ENCODE results near the gene NUP98. TPM values are rescaled to one million over a fixed set of nuclear protein-coding genes. Genes with fewer than 3 reads are reported as not detected.

The NUP98 gene
- polyA plus RNA-seq, 3 donors: 19.6 to 76.2 (median 28.5) TPM

- Histone ChIP-seq H3K36me3 (replicated peaks in 1 of 2; ENCODE audit: control insufficient read depth in 1 of 2, insufficient read depth in 2 of 2, low read length in 2 of 2) (peaks cover 92 to 100% of the 10 kb centered on the region in 2 donors), H3K27ac (ENCODE audit: low read depth in 1 of 2, low read length in 2 of 2) (peak overlapping the region in 1 of 2 donors; percentile 58), H3K4me2 (replicated peaks; ENCODE audit: extremely low read depth, low read length, poor library complexity, severe bottlenecking) (no peak overlapping the region), H3K27me3 (ENCODE audit: control insufficient read depth in 2 of 2, insufficient read depth in 2 of 2, low read length in 2 of 2) (no peaks in the 10 kb centered on the region), H2AFZ (ENCODE audit: insufficient read depth, low read depth, low read length, poor library complexity, severe bottlenecking) (no peak overlapping the region), H3K4me1 (ENCODE audit: control insufficient read depth in 1 of 2, insufficient read depth in 2 of 2, low read length in 2 of 2) (no peaks in the 10 kb centered on the region), H3K4me3 (replicated peaks in 1 of 3; ENCODE audit: low read depth in 2 of 3, low read length in 3 of 3) (no peak overlapping the region), H3K9ac (ENCODE audit: insufficient read depth, low read length, poor library complexity, severe bottlenecking) (no peak overlapping the region), H4K20me1 (ENCODE audit: insufficient read depth, low read length) (peaks cover 5% of the 10 kb centered on the region), H3K79me2 (ENCODE audit: insufficient read depth, low read length) (peaks cover 21% of the 10 kb centered on the region), H3K9me3 (replicated peaks in 1 of 2; ENCODE audit: control insufficient read depth in 1 of 2, insufficient read depth in 1 of 2, low read length in 2 of 2) (no peaks in the 10 kb centered on the region)
- Mint-ChIP-seq H3K4me1 (peaks cover 3% of the 10 kb centered on the region), H3K27me3 (ENCODE audit: low read depth in 3 of 3) (no peaks in the 10 kb centered on the region), H3K36me3 (peaks cover 82 to 99% of the 10 kb centered on the region in 2 donors), H3K27ac (peak overlapping the region in 1 of 7 donors; percentile 57), H3K4me3 (no peak overlapping the region), H3K9me3 (no peaks in the 10 kb centered on the region)
- TF ChIP-seq CTCF (IDR thresholded peaks at IDR 0.05): no peak
- WGBS (ENCODE audit: insufficient coverage): no CpG with 5 or more reads among the region's 8 CpGs
- DNase-seq: no peak
- intact Hi-C loops (cut with micrococcal nuclease): no loop called here
Observed at GRCh38 chr11:3732671-3733436, 64.5 kb downstream of the NUP98 start.

GRCh38 chr11:3723014-3723708 lies 74.2 kb downstream of the NUP98 start:
- Histone ChIP-seq H3K27me3 (ENCODE audit: control insufficient read depth in 2 of 2, insufficient read depth in 2 of 2, low read length in 2 of 2) (no peaks in the 10 kb centered on the region), H3K4me2 (replicated peaks; ENCODE audit: extremely low read depth, low read length, poor library complexity, severe bottlenecking) (no peak overlapping the region), H3K27ac (ENCODE audit: low read depth in 1 of 2, low read length in 2 of 2) (peak overlapping the region; percentile 82 to 83), H3K4me3 (replicated peaks in 1 of 3; ENCODE audit: low read depth in 2 of 3, low read length in 3 of 3) (no peak overlapping the region), H3K79me2 (ENCODE audit: insufficient read depth, low read length) (peaks cover 8% of the 10 kb centered on the region), H3K36me3 (replicated peaks in 1 of 2; ENCODE audit: control insufficient read depth in 1 of 2, insufficient read depth in 2 of 2, low read length in 2 of 2) (peaks cover 72 to 89% of the 10 kb centered on the region in 2 donors), H4K20me1 (ENCODE audit: insufficient read depth, low read length) (peaks cover 5% of the 10 kb centered on the region), H3K4me1 (ENCODE audit: control insufficient read depth in 1 of 2, insufficient read depth in 2 of 2, low read length in 2 of 2) (peaks cover 15 to 21% of the 10 kb centered on the region in 2 donors), H3K9ac (ENCODE audit: insufficient read depth, low read length, poor library complexity, severe bottlenecking) (no peak overlapping the region), H3K9me3 (replicated peaks in 1 of 2; ENCODE audit: control insufficient read depth in 1 of 2, insufficient read depth in 1 of 2, low read length in 2 of 2) (no peaks in the 10 kb centered on the region), H2AFZ (ENCODE audit: insufficient read depth, low read depth, low read length, poor library complexity, severe bottlenecking) (no peak overlapping the region)
- Mint-ChIP-seq H3K4me1 (peaks cover 15% of the 10 kb centered on the region), H3K27me3 (ENCODE audit: low read depth in 3 of 3) (no peaks in the 10 kb centered on the region), H3K9me3 (no peaks in the 10 kb centered on the region), H3K4me3 (peak overlapping the region in 1 of 2 donors; percentile 51), H3K27ac (peak overlapping the region; percentile 86 to 96 (median 93)), H3K36me3 (peaks cover 75 to 86% of the 10 kb centered on the region in 2 donors)
- intact Hi-C loops (cut with micrococcal nuclease): loop anchor here in 1 of 2 donors (10.0 kb wide), 1 partner anchor 62 kb away; no protein-coding TSS in a partner anchor
- no peak for TF ChIP-seq CTCF (IDR thresholded peaks at IDR 0.05)
- DNase-seq: peak; percentile 80 to 90 (median 89)
- WGBS (ENCODE audit: insufficient coverage): no CpG with 5 or more reads among the region's 6 CpGs

Measured in CD14-positive monocyte (primary cell).